ENCODE data around the gene SLCO1A2.

Gene SLCO1A2

DNA sequence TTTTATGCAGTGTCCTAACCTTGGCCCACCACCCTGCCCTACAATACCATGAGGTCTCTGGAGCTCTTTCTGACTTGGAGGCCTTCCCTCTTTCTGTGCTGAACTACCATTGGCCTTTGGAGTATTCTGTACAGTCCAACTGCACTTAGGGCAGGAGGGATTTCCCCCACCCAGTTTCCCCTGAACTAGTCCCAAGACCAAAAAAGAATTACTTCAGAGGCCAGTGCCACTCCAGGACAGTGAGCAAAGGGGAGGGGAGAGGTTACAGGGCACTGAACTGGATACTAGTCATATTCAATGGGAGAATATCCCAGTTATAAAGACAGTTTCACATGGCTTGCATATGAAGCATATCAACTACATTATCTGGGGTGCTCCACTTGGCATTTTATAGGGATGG is 6.1 kb downstream of the SLCO1A2 start:
- no peak for DNase-seq (ENCODE audit: low spot score)

DNA sequence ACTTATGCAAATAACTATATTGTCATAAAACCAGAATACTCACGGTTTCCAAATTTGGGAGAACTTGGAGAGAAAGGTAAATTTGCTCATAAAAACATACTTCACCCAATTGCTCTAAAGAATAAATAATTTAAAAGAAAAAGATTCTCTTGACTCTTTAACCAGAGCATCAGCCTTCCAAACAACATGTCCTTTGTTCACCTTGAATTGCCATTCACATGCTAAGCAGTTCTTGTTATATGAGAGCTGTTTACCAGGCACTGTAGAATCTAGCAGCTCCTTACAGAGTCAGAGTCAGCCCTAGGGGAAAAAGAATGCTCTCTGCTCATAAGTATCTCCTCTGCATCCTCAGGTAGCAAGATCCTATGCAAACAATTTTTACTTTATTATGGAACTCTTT is 10.2 kb downstream of the SLCO1A2 start:
- DNase-seq (ENCODE audit: low spot score), result no peak

DNA sequence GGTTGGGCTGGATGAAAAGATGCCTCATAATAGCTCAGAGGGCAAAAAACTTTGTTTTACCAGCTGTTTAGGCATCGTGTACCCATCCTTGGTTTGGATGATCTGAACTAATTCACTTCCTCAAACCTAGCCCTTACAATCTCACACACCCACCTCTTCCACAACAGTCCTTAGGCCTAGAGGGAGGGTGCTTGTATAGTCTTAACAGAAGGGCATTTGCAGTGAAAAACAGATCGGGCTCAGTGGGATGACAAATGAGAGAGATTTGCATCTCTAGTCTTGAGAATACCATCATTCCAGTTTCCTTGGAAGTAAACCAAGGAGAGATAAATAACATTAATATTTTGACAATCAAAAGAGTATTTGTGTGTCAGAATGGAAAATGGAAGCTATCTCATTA is 11.0 kb downstream of the SLCO1A2 start:
- DNase-seq (ENCODE audit: low spot score), result no peak

DNA sequence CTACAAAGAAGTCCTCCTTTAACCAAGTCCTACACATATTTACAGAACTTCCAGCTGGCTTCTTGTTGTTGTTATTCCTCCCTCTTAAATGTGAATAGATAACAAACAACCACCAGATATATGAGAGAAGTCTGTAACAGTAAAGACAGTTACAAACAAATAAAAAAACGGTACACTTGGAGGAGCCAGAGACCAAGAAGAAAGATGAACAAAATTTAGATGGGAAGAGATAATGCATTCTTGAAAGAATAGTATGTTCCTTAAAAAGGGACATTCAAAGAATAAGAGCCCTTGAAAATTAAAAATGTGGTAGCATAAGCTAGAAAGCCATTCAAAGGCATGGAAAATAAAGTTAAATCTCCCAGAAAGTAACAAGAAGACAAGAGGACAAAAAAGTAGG is 25.9 kb downstream of the SLCO1A2 start:
- no peak for DNase-seq (ENCODE audit: low spot score)

DNA sequence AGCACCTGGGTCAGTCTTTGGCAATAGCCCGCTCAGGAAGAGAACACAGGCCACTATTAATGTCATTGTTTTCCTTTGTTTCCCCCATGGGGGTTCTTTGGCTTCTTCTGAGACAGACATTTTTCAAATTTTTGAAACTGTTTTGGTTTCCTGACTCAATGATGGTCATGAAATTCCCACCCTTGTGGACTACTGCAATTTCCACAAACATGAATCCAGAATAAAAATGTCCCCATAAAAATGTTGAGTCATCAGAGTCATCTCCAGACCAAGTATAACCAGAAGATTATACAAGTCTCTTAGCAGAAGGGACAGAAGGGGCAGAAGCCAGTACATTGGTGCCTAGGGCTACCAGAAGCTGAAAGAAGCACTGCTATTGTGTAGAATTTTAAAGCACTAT is 29.1 kb downstream of the SLCO1A2 start:
- DNase-seq (ENCODE audit: low spot score), result no peak

DNA sequence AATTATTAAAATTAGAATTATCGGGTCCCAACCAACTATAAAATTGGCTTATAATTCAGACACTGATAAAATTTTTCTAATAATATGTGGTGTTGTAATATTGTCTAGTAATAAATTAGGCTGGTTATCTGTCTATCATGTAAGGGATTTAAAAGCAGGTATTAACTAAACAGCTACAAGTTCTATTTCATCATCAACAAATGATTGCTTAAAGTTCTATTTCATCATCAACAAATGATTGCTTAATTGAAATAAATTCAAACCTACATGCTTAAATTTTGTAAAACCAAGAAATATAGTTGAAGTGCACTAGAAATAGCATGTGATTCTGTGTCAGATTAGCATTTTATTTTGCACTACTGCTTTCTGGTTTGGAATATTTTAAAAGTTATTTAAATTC is 34.1 kb downstream of the SLCO1A2 start:
- DNase-seq (ENCODE audit: low spot score), result no peak

DNA sequence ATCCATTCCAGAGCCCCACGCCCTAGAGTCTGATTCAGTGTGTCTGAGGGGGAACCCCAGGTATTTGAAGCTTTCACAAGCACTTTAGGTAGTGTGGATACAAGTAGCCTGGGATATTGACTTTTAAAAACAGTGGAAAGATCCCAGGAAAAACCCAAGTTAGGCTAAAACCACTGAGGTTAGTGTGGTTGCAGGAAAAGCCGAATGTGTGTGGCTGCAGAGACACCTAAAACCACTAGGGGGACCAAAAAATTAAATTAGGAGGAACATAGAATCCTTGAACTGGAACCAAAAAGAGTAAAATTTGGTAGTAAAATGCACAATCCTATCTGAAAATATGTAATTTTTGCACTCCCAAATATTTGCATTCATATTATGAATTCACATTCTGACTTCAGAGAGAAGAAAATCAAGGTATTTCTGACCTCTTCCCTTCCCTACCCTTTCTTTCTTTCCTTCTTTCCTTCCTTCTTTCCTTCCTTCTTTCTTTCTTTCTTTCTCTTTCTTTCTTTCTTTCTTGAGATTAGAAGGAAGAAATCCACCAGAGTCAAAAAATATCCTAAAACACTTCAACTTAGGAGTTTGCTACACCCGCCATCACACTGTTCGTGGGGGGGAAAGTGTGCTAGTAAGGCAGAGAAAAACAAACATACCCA is 37.8 kb downstream of the SLCO1A2 start:
- DNase-seq (ENCODE audit: low spot score), result peak; percentile 8

DNA sequence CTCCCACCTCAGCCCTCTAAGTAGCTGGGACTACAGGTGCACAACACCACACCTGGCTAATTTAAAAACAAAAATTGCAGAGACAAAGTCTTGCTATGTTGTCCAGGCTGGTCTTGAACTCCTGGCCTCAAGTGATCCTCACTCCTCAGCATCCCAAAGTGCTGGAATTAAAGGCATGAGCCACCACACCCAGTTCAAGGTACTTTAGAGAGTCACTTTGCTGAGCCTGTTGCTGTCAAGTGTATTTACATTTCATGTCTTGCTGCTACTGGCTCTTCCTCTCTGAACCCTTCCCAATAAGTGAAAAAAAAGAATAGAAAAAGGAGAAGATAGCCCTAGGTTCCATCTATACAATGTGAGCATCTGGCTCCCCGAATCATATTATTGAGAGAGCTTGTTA is 38.4 kb downstream of the SLCO1A2 start:
- no peak for DNase-seq (ENCODE audit: low spot score)

DNA sequence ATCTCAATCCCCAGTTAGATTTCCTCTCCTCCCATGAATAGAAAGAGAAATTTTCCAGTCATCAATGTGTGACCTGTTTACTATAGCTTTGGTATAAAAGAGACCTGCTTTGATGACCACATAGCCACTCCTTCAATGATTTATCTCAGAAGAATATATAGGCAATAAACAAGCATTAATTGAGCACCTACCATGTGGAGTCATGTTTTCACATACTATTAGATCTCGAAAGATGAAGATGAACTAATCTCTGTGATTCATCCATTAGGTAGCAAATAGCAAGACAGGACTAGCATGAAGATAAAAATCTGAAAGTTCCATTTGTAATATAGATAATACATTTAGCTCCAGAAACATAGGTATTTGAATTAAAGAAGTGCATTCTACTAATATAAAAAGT is 40.5 kb downstream of the SLCO1A2 start:
- DNase-seq (ENCODE audit: low spot score), result no peak

DNA sequence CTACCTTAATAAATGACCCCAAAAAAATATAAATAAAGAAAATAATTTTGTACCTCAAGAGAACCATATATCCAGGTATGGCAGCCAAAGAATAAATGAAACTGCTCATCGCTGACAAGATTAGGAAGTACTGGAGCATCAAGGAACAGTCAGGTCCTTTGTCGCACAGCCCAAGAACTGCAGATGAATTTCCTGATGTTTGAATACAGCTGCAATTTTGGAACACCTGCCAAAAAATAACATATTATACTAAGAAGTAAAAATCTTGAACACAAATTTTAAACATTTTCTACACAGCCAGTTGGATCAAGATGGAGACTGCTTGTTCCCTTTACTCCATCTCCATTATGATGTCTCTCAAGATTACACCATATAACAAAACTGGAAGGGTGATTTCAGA is 42.6 kb downstream of the SLCO1A2 start:
- DNase-seq (ENCODE audit: low spot score), result no peak

DNA sequence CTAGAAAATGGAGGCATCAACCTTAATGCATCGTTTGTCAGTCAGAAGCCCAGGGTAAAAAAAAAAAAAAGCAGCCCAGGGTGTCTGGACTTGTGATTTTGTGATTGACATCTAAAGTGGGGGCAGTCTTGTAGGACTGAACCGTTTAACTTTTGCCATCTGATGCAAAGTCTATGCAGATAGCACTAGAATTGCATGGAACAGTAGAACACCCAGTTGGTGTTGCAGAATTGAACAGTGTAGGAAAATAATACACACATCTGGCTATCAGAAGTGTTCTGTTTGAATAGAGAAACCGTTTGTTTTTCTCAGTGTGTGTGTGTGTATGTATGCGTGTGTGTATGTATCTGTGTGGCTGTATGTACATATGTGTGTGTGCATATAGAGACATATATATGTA is 45.0 kb downstream of the SLCO1A2 start:
- no peak for DNase-seq (ENCODE audit: low spot score)

DNA sequence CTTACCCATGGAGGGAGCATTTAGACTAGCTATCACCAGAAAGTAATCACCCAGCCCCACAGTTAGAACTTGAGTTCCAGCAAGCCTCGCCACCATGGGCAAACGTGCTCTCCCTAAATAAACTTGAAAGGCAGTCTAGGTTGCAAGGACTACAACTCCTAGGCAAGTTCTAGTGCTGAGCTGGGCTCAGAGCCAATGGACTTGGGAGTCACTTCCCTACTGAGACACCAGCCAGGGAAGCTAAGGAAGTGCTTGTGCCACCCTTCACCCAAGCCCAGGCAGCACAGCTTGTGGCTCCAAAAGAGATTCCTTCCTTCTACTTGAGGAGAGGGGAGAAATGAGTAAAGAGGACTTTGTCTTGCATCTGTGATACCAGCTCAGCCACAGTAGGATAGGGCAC is 57.9 kb downstream of the SLCO1A2 start:
- DNase-seq (ENCODE audit: low spot score), result no peak

DNA sequence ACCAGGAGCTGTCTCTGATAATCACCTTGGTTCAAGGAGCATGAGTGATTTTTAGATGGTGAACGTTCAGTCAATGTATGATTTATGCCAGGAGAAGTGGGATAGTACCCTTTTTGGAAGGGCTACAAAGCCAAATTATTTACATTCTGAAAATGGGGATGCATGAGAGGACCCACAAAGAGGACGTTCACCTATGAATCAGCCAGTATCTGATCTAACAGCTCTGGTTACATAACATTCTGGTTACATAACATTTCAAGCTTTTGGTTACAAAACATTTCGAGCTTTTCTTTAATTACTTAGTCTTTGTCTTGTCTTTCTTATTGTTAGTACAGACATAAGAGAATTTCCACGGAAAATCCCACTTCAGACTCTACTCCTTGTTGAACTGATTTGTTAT is 68.8 kb downstream of the SLCO1A2 start:
- no peak for DNase-seq (ENCODE audit: low spot score)

DNA sequence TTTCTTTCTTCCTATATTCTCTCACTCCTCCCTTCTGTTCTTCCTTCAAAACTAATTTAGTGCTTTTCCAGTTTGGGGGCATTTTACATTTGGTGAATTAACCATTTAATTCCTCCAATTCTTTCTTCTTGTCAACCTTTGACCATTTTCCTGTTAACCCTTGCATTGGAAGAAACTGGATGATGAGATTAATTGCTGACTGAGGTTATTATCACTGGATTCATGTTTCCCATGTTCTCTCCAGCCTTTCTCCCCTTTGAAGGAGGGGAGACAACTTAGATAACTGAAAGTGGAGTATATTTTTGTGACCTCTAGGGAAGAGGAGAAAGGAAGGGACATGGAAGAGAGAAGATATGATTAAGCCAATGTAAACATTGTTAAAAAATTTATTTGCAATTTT is 70.5 kb downstream of the SLCO1A2 start:
- DNase-seq (ENCODE audit: low spot score), result no peak

DNA sequence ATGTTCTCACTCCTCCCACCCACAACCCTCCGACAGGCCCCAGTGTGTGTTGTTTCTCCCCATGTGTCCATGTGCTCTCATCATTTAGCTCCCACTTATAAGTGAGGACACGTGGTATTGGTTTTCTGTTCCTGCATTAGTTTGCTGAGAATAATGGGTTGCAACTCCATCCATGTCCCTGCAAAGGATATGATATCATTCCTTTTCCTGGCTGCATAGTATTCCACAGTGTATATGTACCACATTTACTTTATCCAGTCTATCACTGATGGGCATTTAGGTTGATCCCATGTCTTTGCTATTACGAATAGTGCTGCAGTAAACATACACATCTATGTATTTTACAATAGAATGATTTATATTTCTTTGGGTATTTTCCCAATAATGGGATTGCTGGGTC is 77.5 kb downstream of the SLCO1A2 start:
- no peak for DNase-seq (ENCODE audit: low spot score)

DNA sequence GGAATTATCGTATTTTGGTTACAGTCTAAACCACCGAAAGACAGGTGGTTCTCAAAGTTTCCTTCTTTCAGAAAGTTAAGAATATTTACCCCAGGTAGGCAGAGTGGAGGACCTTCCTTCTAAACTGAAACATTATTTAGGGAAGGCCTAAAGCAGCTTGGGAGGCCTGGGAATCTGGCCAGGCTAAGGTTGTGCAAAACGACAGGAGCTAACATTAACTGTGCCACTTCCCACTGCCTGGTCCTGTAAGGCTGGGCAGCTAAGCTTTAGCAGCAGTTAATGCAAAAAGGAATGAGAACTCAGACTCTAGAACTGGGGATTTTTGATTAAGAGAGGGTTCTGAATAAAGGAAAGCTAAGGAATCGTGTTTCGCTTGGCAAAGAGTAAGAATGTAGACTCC is 82.6 kb downstream of the SLCO1A2 start:
- no peak for DNase-seq (ENCODE audit: low spot score)

DNA sequence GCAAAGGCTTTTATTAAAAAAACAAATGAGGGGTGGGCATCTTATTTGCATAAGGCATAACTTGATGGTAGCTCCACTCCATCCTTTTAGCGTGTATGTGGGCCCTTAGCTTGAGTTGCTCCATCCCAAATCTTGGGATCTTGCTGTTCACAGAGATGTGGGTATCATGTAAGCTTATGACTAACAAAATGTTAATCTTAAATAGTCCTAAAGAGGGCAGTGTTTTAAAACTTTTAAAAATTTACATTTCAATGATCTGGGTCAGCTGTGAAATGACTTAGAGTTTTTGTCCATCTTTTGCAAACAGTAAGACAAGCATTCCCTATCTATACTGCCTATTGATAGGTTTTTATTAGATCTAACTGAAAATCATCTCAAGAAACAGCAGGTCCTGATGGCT is 86.0 kb downstream of the SLCO1A2 start:
- no peak for DNase-seq (ENCODE audit: low spot score)

DNA sequence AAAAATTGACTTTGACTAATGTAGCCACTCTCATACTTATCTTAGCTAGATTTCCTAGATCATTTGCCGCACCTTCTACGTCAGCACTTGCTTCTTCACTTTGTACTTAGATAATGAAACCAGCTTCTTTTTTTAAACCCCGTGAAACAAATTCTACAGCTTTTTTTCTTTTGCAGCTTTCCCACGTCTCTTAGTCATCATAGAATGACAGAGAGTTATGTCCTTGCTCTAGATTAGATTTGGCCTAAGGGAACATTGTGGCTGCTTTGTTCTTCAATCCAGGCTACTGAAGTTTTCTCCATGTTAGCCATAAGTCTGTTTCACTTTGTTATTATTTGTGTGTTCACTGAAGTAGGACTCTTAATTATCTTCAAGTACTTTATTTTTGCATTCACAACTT is 94.9 kb downstream of the SLCO1A2 start:
- no peak for DNase-seq (ENCODE audit: low spot score)

DNA sequence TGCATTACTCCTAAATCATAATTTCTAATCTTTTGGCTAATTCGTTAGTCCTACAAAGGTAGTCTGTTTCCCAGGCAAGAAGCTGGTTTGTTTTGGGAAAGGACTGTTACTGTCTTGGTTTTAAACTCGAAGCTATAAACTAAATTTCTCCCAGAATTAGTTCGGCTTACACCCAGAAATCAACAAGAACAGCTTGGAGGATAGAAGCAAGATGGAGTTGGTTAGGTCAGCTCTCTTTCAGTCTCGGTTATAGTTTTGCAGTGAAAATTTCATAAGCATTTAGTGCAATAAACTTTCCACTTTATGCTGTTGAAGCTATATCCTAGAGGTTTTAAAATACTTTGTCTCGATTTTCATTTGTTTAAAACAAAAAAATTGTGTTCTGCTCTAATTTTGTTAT is 100.3 kb downstream of the SLCO1A2 start:
- DNase-seq (ENCODE audit: low spot score), result no peak

DNA sequence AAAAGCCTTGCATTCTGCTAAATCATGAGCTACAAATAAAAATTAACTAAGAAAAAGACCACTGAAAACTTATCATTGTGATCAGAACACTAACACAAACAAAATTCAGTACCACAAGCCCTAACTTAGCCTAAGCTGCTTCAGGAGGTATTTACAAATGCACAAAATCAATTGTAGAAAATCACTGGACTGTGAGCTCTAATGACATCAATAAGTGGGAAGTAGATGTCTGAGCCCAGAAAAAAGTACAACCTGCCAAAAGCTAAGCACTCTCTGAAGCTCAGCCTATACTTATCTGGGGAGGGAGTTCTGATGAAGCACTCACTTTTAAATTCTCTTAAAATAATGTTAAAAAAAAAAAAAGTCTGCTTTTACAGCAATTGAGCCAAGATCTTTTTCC is 110.8 kb downstream of the SLCO1A2 start:
- no peak for DNase-seq (ENCODE audit: low spot score)

DNA sequence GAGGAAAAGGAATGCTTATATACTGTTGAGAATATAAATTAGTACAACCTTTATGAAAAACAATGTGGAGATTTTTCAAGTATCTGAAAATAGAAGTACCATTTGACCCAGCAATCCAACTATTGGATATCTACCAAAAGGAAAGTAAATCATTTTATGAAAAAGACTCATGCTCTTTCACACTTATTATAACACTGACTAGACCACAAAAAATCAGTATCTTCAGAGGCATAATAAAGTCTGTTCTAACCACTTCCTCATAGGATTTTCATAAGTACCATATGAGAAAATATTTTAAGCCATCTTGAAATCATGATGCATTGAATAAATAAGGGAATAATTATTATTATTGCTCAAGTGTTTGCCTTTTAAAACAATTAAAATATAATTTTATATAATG is 112.9 kb downstream of the SLCO1A2 start:
- no peak for DNase-seq (ENCODE audit: low spot score)

DNA sequence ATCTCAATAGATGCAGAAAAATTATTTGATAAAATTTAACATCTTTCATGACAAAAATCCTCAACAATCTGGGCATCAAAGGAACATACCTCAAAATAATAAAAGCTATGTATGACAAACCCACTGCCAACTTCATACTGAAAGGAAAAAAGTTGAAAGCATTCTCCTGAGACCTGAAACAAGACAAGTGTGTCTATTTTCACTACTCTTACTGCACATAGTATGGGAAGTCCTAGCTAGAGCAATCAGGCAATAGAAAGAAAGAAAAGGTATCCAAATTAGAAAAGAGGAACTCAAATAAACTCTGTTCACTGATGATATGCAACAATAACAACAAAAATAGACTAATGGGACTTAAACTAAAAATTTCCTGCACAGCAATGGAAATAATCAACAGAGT is 113.6 kb downstream of the SLCO1A2 start:
- DNase-seq (ENCODE audit: low spot score), result no peak

DNA sequence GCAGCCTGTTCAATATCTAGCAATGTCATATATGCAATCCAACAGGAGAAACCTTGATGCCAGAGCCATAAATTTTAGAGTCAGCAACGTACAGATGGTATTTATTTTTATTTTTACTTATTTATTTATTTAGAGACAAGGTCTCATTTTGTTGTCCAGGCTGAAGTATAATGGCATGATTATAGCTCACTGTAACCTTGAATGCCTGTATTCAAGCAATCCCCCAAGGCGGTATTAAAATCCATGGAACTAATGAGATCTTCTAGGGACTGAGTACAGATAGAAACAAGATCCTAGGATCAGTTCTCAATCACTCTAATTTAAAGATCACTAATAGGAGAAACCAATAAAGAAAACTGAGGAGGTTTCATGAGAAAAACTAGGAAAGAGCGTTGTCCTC is 114.5 kb downstream of the SLCO1A2 start:
- no peak for DNase-seq (ENCODE audit: low spot score)

DNA sequence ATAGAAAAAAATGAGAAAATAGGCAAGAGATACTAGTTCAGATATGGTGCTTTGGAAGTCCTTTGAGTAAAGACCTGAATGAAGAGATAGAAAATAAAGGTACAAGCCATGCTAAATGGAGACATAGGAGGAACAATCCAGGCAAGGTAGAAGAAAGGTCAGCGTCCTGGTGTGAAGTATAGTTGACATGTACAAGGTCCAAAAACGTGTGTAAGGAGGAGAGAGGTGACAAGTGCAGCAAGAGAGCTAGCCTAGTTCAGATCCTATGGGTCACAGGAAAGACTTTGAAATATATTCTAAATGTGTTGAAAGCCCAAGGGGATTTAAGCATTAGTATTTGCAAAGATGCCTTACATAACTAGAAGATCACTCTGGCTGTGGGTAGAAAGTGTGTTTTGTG is 115.5 kb downstream of the SLCO1A2 start:
- no peak for DNase-seq (ENCODE audit: low spot score)

Measured in activated CD4-positive, alpha-beta T cell treated with anti-CD3 and anti-CD28 coated beads, Interleukin-2, Interleukin-4, amounts not matched to agents 100 ng/mL and 50 ng/mL, durations not matched to agents 16 hours and 8 hours (primary cell).